Measurements from ENCODE around the gene FAM110C. TPM values are rescaled to one million over a fixed set of nuclear protein-coding genes. Genes with fewer than 3 reads are reported as not detected.
"Not testable (repeated sequence)": the region's sequence is repeated elsewhere in the genome, so short reads cannot be mapped to it uniquely, and the experiment has no call there.

FAM110C gene
- total and polyA plus RNA-seq, 7 experiments from 2014 or later, result 0.06 to 1.5 (median 0.16) TPM; not detected in 2

DNA sequence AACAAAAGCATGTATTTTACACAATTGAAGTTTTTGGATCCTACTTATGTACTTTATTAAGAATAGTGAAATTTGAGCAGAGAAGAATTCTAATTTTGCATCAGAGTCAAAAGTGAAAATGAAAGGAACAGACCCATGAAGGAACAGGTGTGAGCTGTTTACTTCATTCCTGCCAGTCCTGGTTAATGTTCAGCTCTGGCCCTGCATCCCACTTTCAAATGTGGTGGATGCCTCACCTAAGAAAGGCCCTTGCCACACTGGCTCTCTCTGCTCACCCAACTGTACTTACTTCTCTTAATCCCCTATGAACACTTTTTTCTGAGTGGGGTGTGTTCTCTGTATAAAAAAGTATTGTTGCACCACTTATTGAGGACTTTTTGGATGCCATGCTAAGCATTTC lies 22.2 kb downstream of the FAM110C start:
- POLR2A ChIA-PET, result no interaction called here
- CTCF ChIA-PET, result no interaction called here

DNA sequence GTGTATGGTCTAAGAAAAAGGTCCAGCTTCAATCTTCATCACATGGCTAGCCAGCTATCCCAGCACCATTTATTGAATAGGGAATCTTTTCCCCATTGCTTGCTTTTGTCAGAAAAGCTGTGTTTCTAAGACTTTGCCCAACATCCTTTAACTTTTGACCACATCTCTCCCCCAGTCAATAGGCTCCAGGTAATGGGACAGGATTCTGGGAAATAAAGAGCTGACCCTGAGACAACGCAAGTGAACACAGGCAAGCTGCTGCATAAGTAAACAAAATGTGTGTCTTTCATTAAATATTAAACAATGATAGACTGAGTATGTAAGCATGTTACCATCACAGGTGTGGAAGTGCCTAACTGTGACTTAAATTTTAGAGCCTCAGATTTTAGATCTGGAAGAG lies 23.0 kb downstream of the FAM110C start:
- no peak overlapping the region for H3K27ac ChIP-seq (ENCODE audit: low read depth, low read length)
- H3K4me1 ChIP-seq (ENCODE audit: control insufficient read depth in 2 of 2, insufficient read depth in 2 of 2, low read length in 2 of 2), result peaks cover 12 to 13% of the 10 kb centered on the region in 2 donors
- no peak overlapping the region for H3K4me3 ChIP-seq (ENCODE audit: low read length)
- H3K4me3 Mint-ChIP-seq, result peak overlapping the region in 1 of 10 donors; percentile 35
- no peaks in the 10 kb centered on the region for H3K36me3 ChIP-seq (ENCODE audit: control insufficient read depth in 2 of 3, insufficient read depth in 3 of 3, low read length in 3 of 3)
- peaks cover 4 to 10% (median 4%) of the 10 kb centered on the region in 5 donors for H3K27me3 Mint-ChIP-seq
- ATAC-seq (no peak), DNase-seq (no peak)
- H3K4me1 Mint-ChIP-seq, result peaks cover 14 to 36% (median 24%) of the 10 kb centered on the region in 7 donors
- ChIA-PET CTCF (interaction anchor here (0.7 kb wide), 1 partner anchor 16 kb away, joined by 4 read pairs; no protein-coding TSS in a partner anchor), POLR2A (no interaction called here)
- no peaks in the 10 kb centered on the region for H3K9me3 ChIP-seq (ENCODE audit: control insufficient read depth in 2 of 3, low read length in 3 of 3)
- peaks cover 0 to 8% (median 0%) of the 10 kb centered on the region in 5 donors for H3K36me3 Mint-ChIP-seq
- H3K27ac Mint-ChIP-seq, result peak overlapping the region in 2 of 9 donors; percentile 21 to 36
- peaks cover 0 to 8% (median 0%) of the 10 kb centered on the region in 11 donors for H3K9me3 Mint-ChIP-seq
- intact Hi-C loops (cut with micrococcal nuclease), result no loop called here
- no peaks in the 10 kb centered on the region for H3K27me3 ChIP-seq (ENCODE audit: control insufficient read depth in 2 of 2, insufficient read depth in 2 of 2, low read length in 2 of 2)

More for the DNA sequence above, 22.2 kb downstream of the FAM110C start:
- Mint-ChIP-seq H3K9me3 (peaks cover 0 to 9% (median 0%) of the 10 kb centered on the region in 11 donors), H3K27me3 (peaks cover 0 to 6% (median 4%) of the 10 kb centered on the region in 5 donors), H3K27ac (peak overlapping the region in 7 of 9 donors; percentile 1 to 88 (median 44)), H3K4me1 (peaks cover 18 to 37% (median 30%) of the 10 kb centered on the region in 7 donors), H3K36me3 (peaks cover 0 to 13% (median 0%) of the 10 kb centered on the region in 5 donors), H3K4me3 (peak overlapping the region in 7 of 10 donors; percentile 5 to 56 (median 41))
- Histone ChIP-seq H3K9me3 (ENCODE audit: control insufficient read depth in 2 of 3, low read length in 3 of 3) (no peaks in the 10 kb centered on the region), H3K27me3 (ENCODE audit: control insufficient read depth in 2 of 2, insufficient read depth in 2 of 2, low read length in 2 of 2) (no peaks in the 10 kb centered on the region), H3K4me3 (ENCODE audit: low read length) (no peak overlapping the region), H3K4me1 (ENCODE audit: control insufficient read depth in 2 of 2, insufficient read depth in 2 of 2, low read length in 2 of 2) (peaks cover 16 to 17% of the 10 kb centered on the region in 2 donors), H3K27ac (ENCODE audit: low read depth, low read length) (no peak overlapping the region), H3K36me3 (ENCODE audit: control insufficient read depth in 2 of 3, insufficient read depth in 3 of 3, low read length in 3 of 3) (no peaks in the 10 kb centered on the region)
- ATAC-seq, result no peak
- intact Hi-C loops (cut with micrococcal nuclease), result no loop called here
- DNase-seq, result no peak

DNA sequence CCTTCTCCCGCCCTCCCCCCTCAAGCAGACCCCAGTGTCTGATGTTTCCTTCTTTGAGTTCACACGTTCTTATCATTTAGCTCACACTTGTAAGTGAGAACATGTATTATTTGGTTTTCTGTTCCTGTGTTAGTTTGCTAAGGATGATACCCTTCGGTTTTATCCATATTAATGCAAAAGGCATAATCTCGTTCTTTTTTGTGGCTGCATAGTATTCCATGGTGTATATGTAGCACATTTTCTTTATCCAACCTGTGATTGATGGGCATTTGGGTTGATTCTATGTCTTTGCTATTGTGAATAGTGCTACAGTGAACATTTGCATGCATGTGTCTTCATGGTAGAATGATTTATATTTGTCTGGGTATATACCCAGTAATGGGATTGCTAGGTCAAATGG lies 24.1 kb downstream of the FAM110C start:
- DNase-seq; H3K4me3 ChIP-seq (ENCODE audit: low read length); H3K4me3 Mint-ChIP-seq; H3K9me3 Mint-ChIP-seq; H3K9me3 ChIP-seq (ENCODE audit: control insufficient read depth in 2 of 3, low read length in 3 of 3); H3K36me3 Mint-ChIP-seq; ATAC-seq; H3K27me3 ChIP-seq (ENCODE audit: control insufficient read depth in 2 of 2, insufficient read depth in 2 of 2, low read length in 2 of 2); intact Hi-C loops (cut with micrococcal nuclease); H3K27ac ChIP-seq (ENCODE audit: low read depth, low read length); H3K36me3 ChIP-seq (ENCODE audit: control insufficient read depth in 2 of 3, insufficient read depth in 3 of 3, low read length in 3 of 3): not testable (repeated sequence)
- POLR2A ChIA-PET, result interaction anchor here (0.6 kb wide), 1 partner anchor 444 kb away, joined by 7 read pairs; no protein-coding TSS in a partner anchor
- Mint-ChIP-seq H3K27me3 (peaks cover 4 to 13% (median 4%) of the 10 kb centered on the region in 5 donors), H3K27ac (peak overlapping the region in 1 of 9 donors; percentile 8), H3K4me1 (peaks cover 9 to 30% (median 18%) of the 10 kb centered on the region in 7 donors)
- H3K4me1 ChIP-seq (ENCODE audit: control insufficient read depth in 2 of 2, insufficient read depth in 2 of 2, low read length in 2 of 2), result peaks cover 6 to 12% of the 10 kb centered on the region in 2 donors
- CTCF ChIA-PET, result interaction anchor here (1.0 kb wide), 1 partner anchor 268 kb away, joined by 3 read pairs; no protein-coding TSS in a partner anchor

DNA sequence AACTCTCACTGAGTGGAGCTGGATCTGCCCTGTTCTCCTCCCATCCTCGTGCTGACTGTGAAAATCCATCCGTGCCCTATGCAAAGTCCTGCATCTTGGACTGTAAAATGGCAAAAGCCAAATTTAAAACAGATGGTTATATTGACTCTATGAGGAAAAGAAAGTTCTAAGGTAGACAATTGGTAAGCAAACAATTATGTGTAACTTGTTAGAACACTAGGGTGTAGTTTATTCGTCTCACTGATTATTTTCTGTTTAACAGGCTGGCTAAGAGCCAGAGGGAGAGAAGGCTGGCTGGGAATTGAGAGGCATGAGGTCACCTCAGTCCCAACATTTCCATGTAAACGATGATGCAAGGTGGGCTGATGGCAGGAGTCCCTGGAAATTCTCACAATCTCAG lies 26.0 kb downstream of the FAM110C start:
- H3K4me3 Mint-ChIP-seq; H3K36me3 Mint-ChIP-seq; POLR2A ChIA-PET; H3K27me3 ChIP-seq (ENCODE audit: control insufficient read depth in 2 of 2, insufficient read depth in 2 of 2, low read length in 2 of 2); H3K9me3 Mint-ChIP-seq; H3K27ac Mint-ChIP-seq; H3K27ac ChIP-seq (ENCODE audit: low read depth, low read length); H3K4me3 ChIP-seq (ENCODE audit: low read length); H3K9me3 ChIP-seq (ENCODE audit: control insufficient read depth in 2 of 3, low read length in 3 of 3); ATAC-seq; intact Hi-C loops (cut with micrococcal nuclease); H3K36me3 ChIP-seq (ENCODE audit: control insufficient read depth in 2 of 3, insufficient read depth in 3 of 3, low read length in 3 of 3); DNase-seq: not testable (repeated sequence)
- CTCF ChIA-PET, result interaction anchor here (0.8 to 1.4 kb wide), 2 partner anchors 8 to 269 kb away, joined by 3 to 5 read pairs; no protein-coding TSS in a partner anchor
- Mint-ChIP-seq H3K4me1 (peaks cover 9 to 30% (median 18%) of the 10 kb centered on the region in 7 donors), H3K27me3 (peaks cover 7 to 19% (median 11%) of the 10 kb centered on the region in 5 donors)
- H3K4me1 ChIP-seq (ENCODE audit: control insufficient read depth in 2 of 2, insufficient read depth in 2 of 2, low read length in 2 of 2), result peaks cover 6 to 12% of the 10 kb centered on the region in 2 donors

DNA sequence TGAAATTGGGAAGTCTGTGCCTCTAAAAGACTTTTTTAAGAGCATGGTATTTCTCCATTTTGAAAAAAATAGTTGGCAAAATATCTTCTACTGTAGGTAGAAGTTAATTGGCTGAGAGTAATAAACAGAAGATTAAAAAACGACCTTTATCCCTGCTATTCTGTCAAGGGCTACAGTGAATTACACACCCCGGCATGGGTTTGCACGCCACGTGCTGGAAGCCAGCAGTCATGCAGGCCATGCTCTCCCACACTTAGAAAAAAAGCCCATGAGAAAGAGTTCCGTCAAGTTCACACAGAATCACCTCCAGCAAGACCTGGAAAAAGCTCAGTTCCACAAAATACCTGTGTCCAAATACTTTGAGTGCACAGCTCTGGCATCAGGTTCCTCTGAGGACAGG lies 26.8 kb downstream of the FAM110C start:
- Histone ChIP-seq H3K4me3 (ENCODE audit: low read length) (no peak overlapping the region), H3K36me3 (ENCODE audit: control insufficient read depth in 2 of 3, insufficient read depth in 3 of 3, low read length in 3 of 3) (no peaks in the 10 kb centered on the region), H3K27ac (ENCODE audit: low read depth, low read length) (no peak overlapping the region), H3K9me3 (ENCODE audit: control insufficient read depth in 2 of 3, low read length in 3 of 3) (no peaks in the 10 kb centered on the region), H3K4me1 (ENCODE audit: control insufficient read depth in 2 of 2, insufficient read depth in 2 of 2, low read length in 2 of 2) (peaks cover 6 to 12% of the 10 kb centered on the region in 2 donors), H3K27me3 (ENCODE audit: control insufficient read depth in 2 of 2, insufficient read depth in 2 of 2, low read length in 2 of 2) (no peaks in the 10 kb centered on the region)
- intact Hi-C loops (cut with micrococcal nuclease), result no loop called here
- no peak for ATAC-seq
- ChIA-PET POLR2A (no interaction called here), CTCF (interaction anchor here (1.4 kb wide), 1 partner anchor 270 kb away, joined by 5 read pairs; no protein-coding TSS in a partner anchor)
- no peak overlapping the region for H3K4me3 Mint-ChIP-seq
- no peak overlapping the region for H3K27ac Mint-ChIP-seq
- H3K9me3 Mint-ChIP-seq, result peaks cover 0 to 8% (median 0%) of the 10 kb centered on the region in 11 donors
- H3K4me1 Mint-ChIP-seq, result peaks cover 6 to 25% (median 13%) of the 10 kb centered on the region in 7 donors
- peaks cover 0 to 4% (median 0%) of the 10 kb centered on the region in 5 donors for H3K36me3 Mint-ChIP-seq
- H3K27me3 Mint-ChIP-seq, result peaks cover 11 to 20% (median 15%) of the 10 kb centered on the region in 5 donors
- no peak for DNase-seq

DNA sequence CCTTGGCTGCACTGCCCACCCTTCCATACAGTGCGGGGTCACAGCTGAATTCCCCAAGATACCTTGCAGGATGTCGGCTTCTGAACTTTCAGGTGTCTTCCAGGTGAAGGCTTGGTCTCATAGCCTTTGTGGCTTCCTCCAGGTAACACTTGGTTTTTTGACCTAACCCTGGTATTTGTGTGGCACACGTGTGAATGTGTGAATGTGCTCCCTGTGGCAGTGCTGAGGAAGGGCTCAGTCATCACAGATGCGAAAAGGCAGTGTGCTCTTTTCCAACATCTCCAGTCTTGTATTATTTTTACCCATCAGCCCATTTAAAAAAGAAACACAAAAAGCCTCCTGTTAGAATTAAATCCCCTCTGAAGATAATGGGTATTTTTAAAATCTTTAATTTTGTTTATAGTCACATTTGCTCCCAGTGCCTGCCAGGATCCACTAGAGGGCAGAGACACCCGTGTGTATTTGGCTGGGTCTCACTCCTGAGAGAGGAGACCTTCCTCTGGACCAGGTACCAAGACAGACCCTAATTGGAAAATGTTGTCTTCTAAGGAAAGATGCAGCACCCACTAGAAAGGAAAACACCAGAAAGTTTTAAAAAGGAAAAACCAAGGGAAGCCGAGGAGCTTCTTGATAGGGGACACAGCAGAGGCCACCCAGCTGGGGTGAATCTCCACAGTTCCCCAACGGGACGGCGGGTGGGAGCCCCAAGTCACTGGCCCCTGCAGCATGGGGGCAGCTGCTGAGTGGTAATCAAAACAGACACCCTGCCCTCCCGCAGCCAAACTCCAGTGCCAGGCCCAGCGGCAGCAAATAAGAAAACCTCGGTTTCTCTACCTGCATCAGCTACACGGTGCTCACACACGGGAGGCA lies 27.7 kb downstream of the FAM110C start:
- ATAC-seq, result no peak
- CTCF ChIA-PET, result interaction anchor here (0.8 to 1.4 kb wide), 3 partner anchors 157 to 618 kb away, joined by 3 to 5 read pairs (median 3); no protein-coding TSS in a partner anchor

More for the DNA sequence above, 27.7 kb downstream of the FAM110C start:
- H3K9me3 Mint-ChIP-seq, result peaks cover 0 to 8% (median 0%) of the 10 kb centered on the region in 11 donors
- H3K36me3 Mint-ChIP-seq, result peaks cover 0 to 4% (median 0%) of the 10 kb centered on the region in 5 donors
- Histone ChIP-seq H3K4me3 (ENCODE audit: low read length) (no peak overlapping the region), H3K27me3 (ENCODE audit: control insufficient read depth in 2 of 2, insufficient read depth in 2 of 2, low read length in 2 of 2) (no peaks in the 10 kb centered on the region), H3K9me3 (ENCODE audit: control insufficient read depth in 2 of 3, low read length in 3 of 3) (no peaks in the 10 kb centered on the region), H3K4me1 (ENCODE audit: control insufficient read depth in 2 of 2, insufficient read depth in 2 of 2, low read length in 2 of 2) (peaks cover under 1 to 5% of the 10 kb centered on the region in 2 donors), H3K36me3 (ENCODE audit: control insufficient read depth in 2 of 3, insufficient read depth in 3 of 3, low read length in 3 of 3) (no peaks in the 10 kb centered on the region), H3K27ac (ENCODE audit: low read depth, low read length) (no peak overlapping the region)
- no peak for DNase-seq
- peaks cover 16 to 29% (median 19%) of the 10 kb centered on the region in 5 donors for H3K27me3 Mint-ChIP-seq
- POLR2A ChIA-PET, result no interaction called here
- peak overlapping the region in 1 of 10 donors; percentile 37 for H3K4me3 Mint-ChIP-seq
- H3K4me1 Mint-ChIP-seq, result peaks cover 0 to 18% (median 4%) of the 10 kb centered on the region in 7 donors
- peak overlapping the region in 2 of 9 donors; percentile 66 to 77 for H3K27ac Mint-ChIP-seq
- intact Hi-C loops (cut with micrococcal nuclease), result no loop called here

All from naive thymus-derived CD4-positive, alpha-beta T cell (primary cell).